HG02885 (cell line): ENCODE results near the gene CHRM4.
A peak's percentile ranks its signal among the peaks of the same experiment; 100 is the strongest.

Source experiments
- ATAC-seq: cut with Tn5 transposase; IDR thresholded peaks from one replicate; pipeline ENCODE4 v1.9.1; 2021; ENCODE audit warnings: mild to moderate bottlenecking; ENCODE audit not compliant: unreplicated experiment, poor library complexity

Gene CHRM4

DNA sequence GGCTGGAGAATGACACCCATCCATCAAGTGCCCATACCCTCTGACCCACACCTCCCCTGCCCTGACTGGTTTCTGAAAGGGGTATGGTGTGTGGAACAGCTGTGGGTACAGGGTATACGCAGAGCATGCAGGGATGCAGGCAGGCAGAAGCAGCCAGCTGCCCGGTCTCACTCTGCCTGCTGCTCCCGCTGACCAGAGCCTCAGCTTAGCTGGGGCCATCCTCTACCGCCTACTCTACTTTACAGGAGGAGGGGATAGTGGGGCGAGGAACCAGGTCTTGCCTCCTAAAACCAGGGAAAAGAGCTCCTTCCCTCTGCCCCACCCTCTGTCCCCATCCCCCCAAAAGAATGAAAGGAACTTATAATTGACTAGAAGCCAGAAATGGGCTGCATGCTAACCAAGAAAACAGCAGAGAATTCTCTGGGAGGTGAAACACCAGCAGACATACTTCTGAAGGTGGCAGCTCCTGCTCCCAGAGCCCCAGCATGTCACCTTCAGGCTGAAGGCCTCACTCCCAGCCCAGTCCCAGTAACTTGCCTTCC, 13.0 kb upstream of the CHRM4 start:
- ATAC-seq = no peak

DNA sequence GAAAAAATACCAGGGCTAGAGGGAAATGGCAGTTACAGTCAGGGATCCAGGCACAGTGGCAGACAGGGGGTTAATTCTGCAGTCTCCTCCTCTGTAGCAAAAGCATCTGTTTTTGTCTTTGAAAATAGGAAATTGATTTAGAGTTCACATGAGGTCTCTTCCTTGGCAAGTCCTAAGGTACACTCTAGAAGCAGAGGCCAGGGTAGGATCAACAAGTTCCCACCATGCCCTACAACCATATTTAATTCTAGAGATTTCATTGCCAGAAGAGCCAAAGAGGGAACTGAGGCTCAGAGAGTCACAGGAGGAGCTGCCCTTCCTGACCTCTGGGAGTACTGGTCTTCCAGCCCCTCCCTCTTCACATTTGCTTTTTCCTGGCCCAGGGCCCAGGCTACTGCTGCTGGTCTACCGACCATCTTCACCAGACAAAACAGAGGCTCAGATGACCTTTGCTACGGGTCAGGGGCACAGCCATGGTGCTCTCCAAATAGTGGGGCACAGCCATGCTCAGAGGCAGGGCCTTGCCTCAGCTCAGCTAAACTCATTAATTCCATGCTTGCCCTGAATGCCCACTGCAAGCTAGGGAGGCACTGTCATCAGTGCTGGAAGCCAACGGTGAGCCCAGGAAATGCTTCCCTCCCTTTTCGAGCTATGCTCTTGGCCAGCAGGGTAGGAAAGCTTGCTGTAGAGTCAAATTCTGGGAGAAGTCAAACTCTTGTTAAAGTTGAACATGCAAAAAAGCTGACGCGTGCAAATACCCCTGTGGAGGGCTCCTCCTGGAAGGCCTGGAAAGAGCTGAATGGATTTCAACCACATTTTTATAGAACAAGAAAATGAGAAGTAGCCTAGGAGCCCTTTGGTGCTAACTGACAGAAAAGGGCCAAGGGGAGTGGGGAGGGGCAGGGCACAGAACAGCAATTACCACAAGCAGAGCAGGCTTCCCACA, 11.7 kb upstream of the CHRM4 start:
- no peak for ATAC-seq

DNA sequence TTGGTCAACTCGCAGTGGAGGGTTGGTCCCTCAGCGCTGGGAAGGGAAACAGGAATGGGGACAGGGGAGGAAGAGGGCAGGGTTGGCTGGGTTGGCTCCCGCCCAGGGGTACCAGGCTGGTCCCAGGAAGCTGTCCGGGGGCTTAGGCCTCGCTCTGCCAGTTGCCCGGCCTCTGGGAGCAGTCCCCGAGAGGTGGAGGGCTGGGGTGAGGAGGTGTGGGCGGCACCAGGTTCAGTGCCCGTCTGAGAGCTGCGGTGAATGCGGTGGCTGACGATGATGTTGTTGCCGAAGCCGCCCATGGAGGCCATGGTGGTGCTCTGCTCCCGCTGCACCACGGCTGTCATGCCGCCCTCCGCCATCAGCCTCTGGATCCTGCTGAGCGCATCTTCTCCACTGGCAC, 6.0 kb upstream of the CHRM4 start:
- ATAC-seq = no peak

DNA sequence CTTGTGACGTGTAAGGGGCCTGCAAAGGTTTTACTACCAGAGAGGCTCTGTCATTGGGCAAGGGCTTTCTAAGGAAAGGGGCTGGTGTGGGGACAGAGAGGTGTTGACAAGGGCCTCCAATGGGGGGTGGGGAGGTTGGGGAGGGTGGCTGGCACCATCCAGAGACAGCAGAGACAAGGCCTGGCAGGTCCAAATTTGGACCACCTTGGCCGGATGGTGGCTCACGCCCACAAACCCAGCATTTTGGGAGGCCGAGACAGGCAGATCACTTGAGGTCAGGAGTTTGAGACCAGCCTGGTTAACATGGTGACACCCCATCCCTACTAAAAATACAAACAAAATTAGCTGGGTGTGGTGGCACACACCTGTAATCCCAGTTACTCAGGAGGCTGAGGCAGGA, 2.2 kb upstream of the CHRM4 start:
- ATAC-seq = no peak

DNA sequence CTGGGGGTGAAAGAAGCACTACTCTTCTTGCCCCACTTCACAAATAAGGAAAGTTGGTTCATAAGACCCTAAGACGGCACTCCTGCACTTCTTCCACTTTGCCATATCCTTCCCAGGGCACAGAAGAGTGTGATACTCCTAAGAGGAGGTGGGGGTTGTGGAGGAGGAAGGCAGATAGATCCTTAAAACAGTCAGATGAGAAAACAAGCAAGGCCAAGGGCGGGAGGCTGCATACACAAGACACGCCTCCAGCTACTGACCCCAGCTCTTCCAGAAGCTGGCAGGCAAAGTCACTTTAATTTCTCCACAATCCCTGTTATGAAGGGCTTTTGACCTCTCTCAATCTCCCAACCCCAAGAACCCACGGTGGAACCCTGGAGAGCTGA, 1.6 kb upstream of the CHRM4 start:
- ATAC-seq = no peak

DNA sequence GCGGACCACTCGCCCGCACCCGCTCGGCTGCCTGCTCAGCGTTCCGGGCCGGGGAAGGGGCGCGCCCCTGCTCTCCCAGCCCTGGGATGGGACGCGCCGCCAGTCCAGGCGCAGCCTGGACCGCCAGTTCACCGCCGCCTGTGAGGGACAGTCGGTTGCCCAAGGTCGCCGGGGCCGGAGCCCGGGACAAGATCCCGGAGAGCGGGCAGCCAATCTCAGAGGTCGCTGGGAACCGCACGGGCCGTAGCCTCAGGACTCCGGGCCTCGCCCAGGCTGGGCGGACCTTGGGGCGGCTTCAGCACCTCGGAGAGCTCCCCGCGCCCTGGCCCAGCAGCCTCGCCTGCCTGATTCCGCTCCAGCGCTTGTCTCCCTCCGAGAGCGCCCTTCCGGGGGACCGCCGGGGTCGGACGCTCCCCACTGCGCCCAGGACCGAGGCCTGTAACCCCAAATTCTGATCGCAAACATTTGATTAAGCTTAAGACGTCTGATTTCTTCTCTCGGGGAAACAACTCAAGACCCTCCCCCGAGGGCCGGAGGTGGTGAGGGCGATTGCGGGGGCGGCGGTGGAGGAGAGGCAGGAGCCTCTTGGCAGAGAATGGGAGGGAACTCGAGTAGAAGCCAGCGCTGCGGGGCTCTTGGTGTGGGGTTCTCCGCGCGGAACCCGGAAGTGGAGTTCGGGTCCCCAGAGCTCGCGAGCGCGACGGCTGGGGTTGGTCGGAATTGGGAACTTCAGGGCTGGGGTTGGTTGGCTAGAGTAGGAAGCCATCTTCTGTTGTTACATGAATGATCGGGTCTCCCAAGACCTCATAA, 1.1 kb upstream of the CHRM4 start:
- ATAC-seq = peak; percentile 69

DNA sequence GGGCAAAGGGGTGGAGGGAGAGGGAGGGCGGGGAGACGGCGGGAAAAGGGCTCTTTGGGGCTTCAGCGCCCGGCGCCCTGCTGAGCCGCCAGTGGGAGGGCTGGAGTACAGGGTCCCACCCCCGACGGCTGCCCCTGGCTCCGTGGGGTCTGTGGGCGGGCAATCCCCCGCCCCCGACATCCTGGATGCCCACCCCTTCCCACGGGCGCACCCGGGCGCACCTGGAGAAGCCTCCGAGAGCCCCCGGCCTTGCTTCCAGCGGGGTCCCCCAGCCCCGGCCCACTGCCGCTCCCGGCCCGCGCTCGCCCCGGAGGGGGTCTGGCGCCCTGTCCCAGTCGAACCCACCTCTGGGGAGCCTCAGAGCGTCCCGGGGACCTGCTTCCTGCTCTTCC, 394 bp downstream of the CHRM4 start:
- no peak for ATAC-seq

DNA sequence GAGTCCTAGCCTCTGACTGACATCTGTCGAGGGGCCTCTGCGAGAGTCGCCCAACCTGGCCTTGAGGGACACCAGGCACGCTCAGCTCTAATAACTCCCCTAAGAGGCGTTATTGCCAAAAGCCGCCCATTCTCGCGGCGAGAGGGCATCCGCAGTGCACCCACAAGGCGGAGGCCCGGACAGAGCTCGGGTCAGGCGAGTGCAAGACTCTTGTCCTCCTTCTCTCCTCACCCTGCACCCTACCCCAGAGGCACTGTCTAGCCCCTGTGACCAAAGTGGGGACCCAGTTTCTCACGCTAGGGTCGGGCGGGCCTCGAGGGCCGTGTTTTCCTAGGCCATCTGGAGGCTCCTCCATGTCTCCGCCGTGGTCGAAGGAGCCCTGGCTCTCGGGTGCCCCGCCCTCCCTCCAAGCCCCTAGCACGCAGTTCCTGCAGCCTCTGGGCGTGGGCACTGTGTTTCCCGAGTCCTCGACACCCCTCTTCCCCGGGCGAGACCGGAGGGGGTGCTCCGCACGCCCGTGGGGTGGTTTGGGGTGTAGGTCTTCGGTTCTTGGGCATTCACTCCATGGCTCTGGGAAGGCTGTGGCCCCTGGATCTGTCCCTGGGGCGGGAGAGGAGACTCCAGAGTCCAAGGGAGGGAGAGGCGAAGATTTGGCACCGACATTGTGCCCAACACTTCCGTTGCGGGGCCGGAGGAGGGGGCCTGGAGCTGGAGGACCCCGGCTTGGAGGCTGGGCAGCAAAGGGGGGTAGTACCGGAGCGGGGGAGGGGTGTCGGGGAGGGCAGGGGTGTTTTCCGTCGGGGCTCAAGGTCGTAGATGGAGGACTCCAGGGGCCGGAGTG, 1.0 kb downstream of the CHRM4 start:
- ATAC-seq = no peak

- peak; percentile 60 for ATAC-seq
Measured at GRCh38 chr11:46389450-46390330, 1.9 kb downstream of the CHRM4 start.

DNA sequence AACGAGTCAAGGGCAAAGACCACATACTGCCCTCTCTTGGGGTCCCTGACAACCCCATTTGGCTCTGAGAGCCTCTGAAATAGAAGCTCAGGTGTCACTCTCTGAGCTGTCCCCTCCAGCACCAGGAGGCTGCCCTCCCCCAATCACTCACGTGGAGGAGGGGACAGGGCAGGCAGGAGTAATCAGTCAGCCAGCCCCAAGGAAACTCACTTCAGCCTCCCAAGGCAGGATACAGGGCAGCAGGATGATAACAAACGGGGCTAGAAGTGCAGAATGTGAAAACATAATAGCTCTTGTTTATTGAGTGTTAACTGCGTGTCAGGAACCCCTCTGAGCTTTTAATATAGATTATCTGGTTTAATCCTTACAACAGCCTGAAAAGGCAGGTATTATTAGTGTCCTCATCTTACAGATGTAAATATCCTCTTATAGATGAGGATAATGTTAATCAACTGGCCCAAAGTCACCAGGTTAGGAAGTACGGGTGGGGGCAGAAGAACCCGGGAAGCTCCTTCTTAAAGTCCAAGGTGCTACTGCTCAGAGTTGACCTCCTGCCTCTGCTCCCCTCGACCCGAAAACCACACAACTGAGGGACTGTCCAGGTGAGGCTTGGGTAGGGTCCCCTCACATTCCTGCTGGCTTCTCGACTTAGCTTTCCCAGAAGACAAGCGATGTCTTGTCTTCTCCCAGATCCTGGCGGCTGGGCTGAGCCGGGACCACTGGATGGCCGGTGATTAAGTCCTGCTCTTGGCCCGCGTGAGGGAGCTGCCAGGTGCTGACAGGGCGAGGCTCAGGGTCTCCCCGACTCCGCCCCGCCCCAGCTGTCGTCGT, 2.7 kb downstream of the CHRM4 start:
- no peak for ATAC-seq

GRCh38 chr11:46387919-46388618, 3.5 kb downstream of the CHRM4 start:
- ATAC-seq = no peak

DNA sequence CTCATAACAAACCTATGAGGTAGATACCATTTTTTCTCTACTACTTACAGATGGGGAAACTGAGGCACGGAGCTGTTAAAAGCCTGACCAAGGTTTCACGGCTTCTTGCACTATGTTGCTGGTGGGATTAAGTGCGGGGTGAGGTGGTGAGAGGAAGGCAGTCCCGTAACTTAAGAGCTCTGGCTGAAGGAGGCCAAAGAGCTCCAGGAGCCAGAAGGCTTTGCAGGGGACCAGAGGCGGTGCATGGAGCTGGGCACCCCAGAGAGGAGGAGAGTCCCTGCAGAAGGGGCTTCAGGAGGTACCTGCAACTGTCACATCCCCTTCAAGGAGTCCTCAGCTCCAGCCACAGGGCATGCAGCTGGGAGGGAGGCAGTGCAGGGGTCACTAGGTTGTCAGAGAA, 4.1 kb downstream of the CHRM4 start:
- no peak for ATAC-seq

DNA sequence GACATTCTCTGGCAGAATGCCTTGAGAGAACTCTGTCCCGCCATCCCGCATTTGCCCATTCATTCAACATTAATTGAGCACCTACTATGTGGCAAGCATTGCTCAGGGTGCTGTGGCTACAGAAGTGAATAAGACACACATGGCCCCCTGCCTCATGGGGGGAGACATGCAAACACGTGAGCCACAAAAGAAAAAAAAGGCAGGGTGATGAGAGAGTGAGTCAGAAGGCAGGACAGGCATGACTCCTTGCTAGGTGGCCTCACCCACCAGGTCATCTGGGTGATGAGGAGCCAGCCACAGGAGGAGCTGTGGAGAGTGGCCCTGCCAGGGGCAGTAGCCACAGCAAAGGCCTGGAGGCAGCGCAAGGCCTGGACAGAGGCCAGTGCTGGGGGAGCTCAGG, 4.9 kb downstream of the CHRM4 start:
- ATAC-seq = no peak

DNA sequence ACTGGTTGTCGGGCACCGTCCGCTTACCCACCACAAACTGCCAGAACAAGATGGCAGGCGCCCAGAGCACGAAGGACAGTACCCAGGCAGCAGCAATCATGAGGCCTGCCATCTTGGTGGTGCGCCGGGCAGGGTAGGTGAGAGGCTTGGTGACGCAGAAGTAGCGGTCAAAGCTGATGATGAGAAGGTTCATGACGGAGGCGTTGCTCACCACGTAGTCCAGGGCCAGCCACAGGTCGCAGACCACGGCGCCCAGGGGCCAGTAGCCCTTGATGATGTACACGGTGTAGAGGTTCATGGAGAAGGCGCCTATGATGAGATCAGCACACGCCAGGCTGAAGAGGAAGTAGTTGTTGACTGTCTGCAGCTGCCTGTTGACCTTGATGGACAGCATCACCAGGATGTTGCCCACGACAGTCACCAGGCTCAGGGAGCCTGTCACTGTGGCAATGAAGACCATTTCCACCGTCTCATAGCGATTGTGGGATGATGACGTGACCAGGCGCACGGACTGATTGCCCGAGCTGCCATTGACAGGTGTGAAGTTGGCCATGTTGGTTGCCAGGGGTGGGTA, 5.5 kb downstream of the CHRM4 start:
- ATAC-seq = no peak

- ATAC-seq = no peak
Measured at GRCh38 chr11:46385169-46386004, 6.2 kb downstream of the CHRM4 start.

GRCh38 chr11:46383974-46384701, 7.4 kb downstream of the CHRM4 start:
- no peak for ATAC-seq
